ENCODE measurements around the gene SPINT1. TPM values are rescaled to one million over a fixed set of nuclear protein-coding genes. Genes with fewer than 3 reads are reported as not detected.

The SPINT1 gene
- total and polyA plus RNA-seq, 2 of the 13 experiments (the other 11 are each of a cell fraction or from before 2014, with no cell fraction given), result 0.49 to 2.5 TPM

GRCh38 chr15:40893733-40894680 lies 50.2 kb downstream of the SPINT1 start, which contains the start of gene VPS18 (continued):
- TF ChIP-seq ATF7-NPFF (CRISPR knock-in tag; IDR thresholded peaks at IDR 0.05; ENCODE audit: low read depth) (no peak), TRIM22 (IDR thresholded peaks at IDR 0.05) (no peak), MXD4 (CRISPR knock-in tag; IDR thresholded peaks at IDR 0.05) (peak; percentile 80), TEF (CRISPR knock-in tag; IDR thresholded peaks at IDR 0.05) (no peak), PRPF4 (IDR thresholded peaks at IDR 0.05; ENCODE audit: low read depth, low read length, poor library complexity, severe bottlenecking) (no peak), YY1 (IDR thresholded peaks at IDR 0.05; ENCODE audit: insufficient read depth, insufficient replicate concordance, low read depth, low read length) (no peak), ZNF605 (CRISPR knock-in tag; IDR thresholded peaks at IDR 0.05) (peak; percentile 60; the same call in 1 of the 2 replicates), RARA (CRISPR knock-in tag; IDR thresholded peaks at IDR 0.05) (no peak), NFAT5 (CRISPR knock-in tag; IDR thresholded peaks at IDR 0.05) (no peak), FOSL2 (CRISPR knock-in tag; IDR thresholded peaks at IDR 0.05) (peak; percentile 52), ZNF703 (CRISPR knock-in tag; IDR thresholded peaks at IDR 0.05; ENCODE audit: borderline replicate concordance) (no peak), ZNF839 (CRISPR knock-in tag; IDR thresholded peaks at IDR 0.05; ENCODE audit: borderline replicate concordance) (no peak), GZF1 (CRISPR knock-in tag; IDR thresholded peaks at IDR 0.05) (no peak), ZNF562 (CRISPR knock-in tag; IDR thresholded peaks at IDR 0.05; ENCODE audit: borderline replicate concordance) (no peak), ZNF24 (IDR thresholded peaks at IDR 0.05) (no peak), HNF1B (CRISPR knock-in tag; IDR thresholded peaks at IDR 0.05) (peak; percentile 50), BHLHE40 (IDR thresholded peaks at IDR 0.05; ENCODE audit: low read length) (no peak)
- TF ChIP-seq, protein P1, sequence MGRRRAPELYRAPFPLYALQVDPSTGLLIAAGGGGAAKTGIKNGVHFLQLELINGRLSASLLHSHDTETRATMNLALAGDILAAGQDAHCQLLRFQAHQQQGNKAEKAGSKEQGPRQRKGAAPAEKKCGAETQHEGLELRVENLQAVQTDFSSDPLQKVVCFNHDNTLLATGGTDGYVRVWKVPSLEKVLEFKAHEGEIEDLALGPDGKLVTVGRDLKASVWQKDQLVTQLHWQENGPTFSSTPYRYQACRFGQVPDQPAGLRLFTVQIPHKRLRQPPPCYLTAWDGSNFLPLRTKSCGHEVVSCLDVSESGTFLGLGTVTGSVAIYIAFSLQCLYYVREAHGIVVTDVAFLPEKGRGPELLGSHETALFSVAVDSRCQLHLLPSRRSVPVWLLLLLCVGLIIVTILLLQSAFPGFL (CRISPR knock-in tag; IDR thresholded peaks at IDR 0.05), result no peak
